Hepatocyte (in vitro differentiated cells): ENCODE measurements around the gene TNNC1. TPM values are rescaled to one million over a fixed set of nuclear protein-coding genes. Genes with fewer than 3 reads are reported as not detected.

ENCODE experiments used
- DNase-seq: peaks from one replicate; pipeline ENCODE4 v3.0.0-alpha.2; 2016; ENCODE audit warnings: low spot score
- H2AFZ ChIP-seq: fragments of 200-600 bp; sonication (generic); 2 replicates; pipeline ENCODE4 v1.6.0; 2016; ENCODE audit warnings: antibody characterized with exemption, mild to moderate bottlenecking
- H3K27ac ChIP-seq: fragments of 200-600 bp; sonication (generic); 2 replicates; pipeline ENCODE4 v1.5.1; 2016; ENCODE audit warnings: mild to moderate bottlenecking
- H3K27me3 ChIP-seq: fragments of 200-600 bp; sonication (generic); 2 replicates; pipeline ENCODE4 v1.6.1; 2016
- H3K36me3 ChIP-seq: fragments of 200-600 bp; sonication (generic); replicated peaks from 2 replicates; pipeline ENCODE4 v1.5.1; 2016; ENCODE audit warnings: low read depth; ENCODE audit not compliant: insufficient read depth
- H3K4me1 ChIP-seq: fragments of 200-600 bp; sonication (generic); 2 replicates; pipeline ENCODE4 v1.5.1; 2016; ENCODE audit warnings: mild to moderate bottlenecking, moderate library complexity; ENCODE audit not compliant: insufficient read depth
- H3K4me2 ChIP-seq: fragments of 200-600 bp; sonication (generic); 2 replicates; pipeline ENCODE4 v1.6.0; 2016
- H3K4me3 ChIP-seq: fragments of 200-600 bp; sonication (generic); 2 replicates; pipeline ENCODE4 v1.5.1; 2016; ENCODE audit warnings: mild to moderate bottlenecking
- H3K79me2 ChIP-seq: fragments of 200-600 bp; sonication (generic); 2 replicates; pipeline ENCODE4 v1.6.0; 2017; ENCODE audit warnings: mild to moderate bottlenecking
- H3K9me2 ChIP-seq: fragments of 200-600 bp; sonication (generic); replicated peaks from 2 replicates; pipeline ENCODE4 v1.6.0; 2017; ENCODE audit warnings: mild to moderate bottlenecking; ENCODE audit not compliant: insufficient read depth
- H3K9me3 ChIP-seq: fragments of 200-600 bp; sonication (generic); 2 replicates; pipeline ENCODE4 v1.5.1; 2016; ENCODE audit warnings: low read depth, mild to moderate bottlenecking
- H4K20me1 ChIP-seq: fragments of 200-600 bp; sonication (generic); 2 replicates; pipeline ENCODE4 v1.6.0; 2016; ENCODE audit warnings: mild to moderate bottlenecking; ENCODE audit not compliant: insufficient read depth, poor library complexity, severe bottlenecking
- CTCF ChIP-seq: fragments of 200-600 bp; sonication (generic); IDR thresholded peaks from 2 replicates; pipeline ENCODE4 v1.5.1; 2016; ENCODE audit warnings: antibody characterized with exemption, mild to moderate bottlenecking; ENCODE audit not compliant: poor library complexity
- EZH2 ChIP-seq: fragments of 200-600 bp; sonication (generic); IDR thresholded peaks from 2 replicates; pipeline ENCODE4 v1.6.1; 2016; ENCODE audit warnings: antibody characterized with exemption, mild to moderate bottlenecking, borderline replicate concordance
- EZH2phosphoT487 ChIP-seq: fragments of 200-600 bp; sonication (generic); IDR thresholded peaks from one replicate; pipeline ENCODE4 v1.6.1; 2018; ENCODE audit warnings: antibody characterized with exemption, mild to moderate bottlenecking, low read depth, moderate library complexity; ENCODE audit not compliant: unreplicated experiment, severe bottlenecking
- WGBS: methylation state at CpG from one replicate; pipeline ENCODE4 v1.1.6; 2016; ENCODE audit warnings: low lambda C conversion rate; ENCODE audit errors: missing lambda C conversion rate; 5-methylcytosine and 5-hydroxymethylcytosine counted together
- polyA plus RNA-seq: library from polyadenylated mRNA; unstranded; fragments of >200 nt; fragmentation: Nextera tagmentation; extraction: Ambion mirVana; gene quantifications from 2 replicates; pipeline ENCODE4 v1.2.1, GENCODE V29; 2016
- total RNA-seq: library from RNA; depleted of rRNA; stranded (reverse); fragments of >200 nt; gene quantifications from 2 replicates; pipeline ENCODE4 v1.2.3, GENCODE V29; 2014

TNNC1 gene
- total and polyA plus RNA-seq, 2 experiments from 2014 or later = 9.7 to 15.0 TPM

GRCh38 chr3:52494886-52495495 is 41.1 kb upstream of the TNNC1 start, which contains the start of gene STAB1:
Gene STAB1 (plus strand): TSS chr3:52495338. CDS start chr3:52495414, 76 bp downstream.
- TF ChIP-seq EZH2 (no peak), EZH2phosphoT487 (no peak), CTCF (no peak)
- Histone ChIP-seq H2AFZ (no peak within 1 kb of the TSS), H3K27ac (no peak within 1 kb of the TSS), H3K9me3 (no peaks in the 10 kb centered on the region), H3K36me3 (no peaks in the 10 kb centered on the region), H3K79me2 (no peaks in the 10 kb centered on the region), H3K27me3 (no peaks in the 10 kb centered on the region), H3K9me2 (no peaks in the 10 kb centered on the region), H3K4me1 (no peaks in the 10 kb centered on the region), H4K20me1 (no peaks in the 10 kb centered on the region), H3K4me3 (no peak within 1 kb of the TSS), H3K4me2 (no peak within 1 kb of the TSS)
- DNase-seq = no peak
- 91% methylated on average over 24 of the region's 25 CpGs for WGBS

- H3K27ac ChIP-seq = no peak overlapping the region
- WGBS = 86% methylated on average over 6 of the region's 7 CpGs
- no peak overlapping the region for H3K4me3 ChIP-seq
Observed at GRCh38 chr3:52494445-52494844, 40.6 kb upstream of the TNNC1 start.

GRCh38 chr3:52493232-52494017 is 39.6 kb upstream of the TNNC1 start:
- H4K20me1 ChIP-seq = no peaks in the 10 kb centered on the region
- no peaks in the 10 kb centered on the region for H3K9me2 ChIP-seq
- H3K79me2 ChIP-seq = no peaks in the 10 kb centered on the region
- H3K4me2 ChIP-seq = no peak overlapping the region
- no peak for TF ChIP-seq EZH2phosphoT487
- no peak for TF ChIP-seq CTCF
- TF ChIP-seq EZH2 = no peak
- no peak overlapping the region for H3K4me3 ChIP-seq
- DNase-seq = no peak
- no peaks in the 10 kb centered on the region for H3K4me1 ChIP-seq
- no peaks in the 10 kb centered on the region for H3K9me3 ChIP-seq
- no peak overlapping the region for H2AFZ ChIP-seq
- H3K27ac ChIP-seq = no peak overlapping the region
- H3K36me3 ChIP-seq = no peaks in the 10 kb centered on the region
- H3K27me3 ChIP-seq = no peaks in the 10 kb centered on the region
- WGBS = 91% methylated on average over 7 of the region's 7 CpGs

More at GRCh38 chr3:52494445-52494844, 40.6 kb upstream of the TNNC1 start:
- Histone ChIP-seq H3K79me2 (no peaks in the 10 kb centered on the region), H3K27me3 (no peaks in the 10 kb centered on the region), H2AFZ (no peak overlapping the region), H3K36me3 (no peaks in the 10 kb centered on the region), H3K4me1 (no peaks in the 10 kb centered on the region), H3K9me2 (no peaks in the 10 kb centered on the region), H3K9me3 (no peaks in the 10 kb centered on the region), H3K4me2 (no peak overlapping the region), H4K20me1 (no peaks in the 10 kb centered on the region)
- TF ChIP-seq EZH2 = no peak
- TF ChIP-seq EZH2phosphoT487 = no peak
- no peak for TF ChIP-seq CTCF
- no peak for DNase-seq
